SU-DHL-6 (cell line): Measurements from ENCODE around the gene PLSCR3.

ENCODE experiments used
- H2AFZ ChIP-seq: fragments of 200-600 bp; sonication (generic); 2 replicates; pipeline ENCODE4 v1.6.1; 2014; ENCODE audit warnings: low read depth, mild to moderate bottlenecking, moderate library complexity, mixed read lengths, antibody characterized with exemption, low read length; ENCODE audit not compliant: severe bottlenecking
- H3F3A ChIP-seq: fragments of 200-600 bp; shearing (Covaris generic); 2 replicates; pipeline ENCODE4 v1.6.0; 2016; ENCODE audit warnings: antibody characterized with exemption, mild to moderate bottlenecking; ENCODE audit not compliant: insufficient read depth
- H3K27ac ChIP-seq: fragments of 200-600 bp; sonication (generic); 2 replicates; pipeline ENCODE4 v1.5.1; 2016; ENCODE audit warnings: low read depth, mild to moderate bottlenecking, low read length, moderate library complexity, mixed read lengths
- H3K27me3 ChIP-seq: fragments of 200-600 bp; sonication (generic), shearing (Covaris generic); 2 replicates; pipeline ENCODE4 v1.6.0; 2014; ENCODE audit warnings: mild to moderate bottlenecking, low read length
- H3K36me3 ChIP-seq: fragments of 200-600 bp; sonication (generic); 2 replicates; pipeline ENCODE4 v1.6.1; 2014; ENCODE audit warnings: mild to moderate bottlenecking, low read length, mixed read lengths
- H3K4me2 ChIP-seq: fragments of 300-600, 200-600 bp; shearing (Covaris generic), sonication (generic); 2 replicates; pipeline ENCODE4 v1.6.0; 2014; ENCODE audit warnings: low read length, low read depth, mild to moderate bottlenecking; ENCODE audit not compliant: poor library complexity, severe bottlenecking
- H3K4me3 ChIP-seq: fragments of 200-600 bp; sonication (generic); 2 replicates; pipeline ENCODE4 v1.5.1; 2014; ENCODE audit warnings: antibody characterized with exemption, low read length, mild to moderate bottlenecking, mixed read lengths; ENCODE audit not compliant: insufficient read depth, poor library complexity, severe bottlenecking
- H3K79me2 ChIP-seq: fragments of 200-600 bp; sonication (generic); 2 replicates; pipeline ENCODE4 v1.6.1; 2014; ENCODE audit warnings: mild to moderate bottlenecking, low read length, moderate library complexity; ENCODE audit not compliant: insufficient read depth
- H3K9ac ChIP-seq: fragments of 200-600 bp; sonication (generic); 2 replicates; pipeline ENCODE4 v1.7.0; 2014; ENCODE audit warnings: mild to moderate bottlenecking, low read length
- H3K9me2 ChIP-seq: fragments of 200-600 bp; sonication (generic); replicated peaks from 2 replicates; pipeline ENCODE4 v1.6.1; 2014; ENCODE audit warnings: low read length; ENCODE audit not compliant: insufficient read depth
- H3K9me3 ChIP-seq: fragments of 200-600 bp; sonication (generic); 2 replicates; pipeline ENCODE4 v1.6.1; 2014; ENCODE audit warnings: low read length, mixed read lengths; ENCODE audit not compliant: insufficient read depth
- H4K20me1 ChIP-seq: fragments of 200-600 bp; sonication (generic); 2 replicates; pipeline ENCODE4 v1.6.1; 2014; ENCODE audit warnings: low read depth, mild to moderate bottlenecking, antibody characterized with exemption, low read length, moderate library complexity, mixed read lengths
- EZH2phosphoT487 ChIP-seq: fragments of 200-600 bp; sonication (generic), shearing (Covaris generic); conservative IDR thresholded peaks from 2 replicates; pipeline ENCODE4 v1.6.1; 2018; ENCODE audit warnings: mild to moderate bottlenecking, antibody characterized with exemption, low read length, moderate library complexity, mixed read lengths
- TF ChIP-seq, protein P1 (sequence below): fragments of 200-600 bp; sonication (generic); IDR thresholded peaks from one replicate; pipeline ENCODE4 v1.5.1; 2017; ENCODE audit warnings: antibody characterized with exemption, mild to moderate bottlenecking, low read length, moderate library complexity; ENCODE audit not compliant: insufficient read depth, poor library complexity, severe bottlenecking

PLSCR3 gene

DNA sequence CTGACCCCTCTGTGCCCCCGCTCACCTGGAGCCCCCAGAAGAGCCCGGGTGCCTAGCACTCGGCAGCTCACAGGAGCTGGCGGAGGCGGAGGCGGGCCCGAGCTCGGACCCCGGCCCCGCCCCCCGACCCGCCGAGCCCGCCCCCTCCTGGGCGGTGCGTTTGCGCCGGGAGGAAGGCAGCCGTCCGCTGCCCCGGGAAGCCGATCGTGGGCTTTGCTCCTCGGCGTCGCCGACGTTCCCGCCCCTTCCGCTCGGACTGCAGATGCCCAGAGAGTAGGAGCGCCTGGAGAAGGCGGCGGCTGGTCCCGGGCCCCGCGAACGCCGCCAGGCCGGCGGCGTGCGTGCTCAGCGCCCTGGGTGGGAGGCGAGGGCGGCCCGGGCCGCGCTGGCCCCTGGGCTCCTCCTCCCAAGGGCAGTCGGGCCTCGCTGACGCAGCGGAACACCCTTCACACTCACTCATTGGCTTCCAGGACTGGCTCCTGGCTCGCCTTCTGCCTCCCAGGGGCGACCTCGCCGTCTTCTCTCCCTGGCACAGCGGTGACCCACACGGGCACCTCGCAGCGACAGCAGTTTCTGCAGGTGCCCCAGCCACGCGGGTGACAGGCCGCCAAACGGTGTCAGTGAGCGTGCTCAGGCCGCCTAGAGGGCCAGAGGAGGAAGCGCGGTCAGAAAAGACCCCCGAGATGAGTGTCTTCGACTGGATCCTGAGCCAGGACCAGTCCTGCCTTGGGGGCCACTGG, at the start of gene PLSCR3:
TSS of gene PLSCR3 (minus strand) at position 74 of the 740 bp plus-strand sequence. CDS start 415 bp downstream, outside the sequence.
- Histone ChIP-seq H3K4me3 (peak within 1 kb of the TSS; percentile 71), H3F3A (0 out of 2 replicates have a peak, but pooled peaks cover 3% of the 10 kb centered on the region), H3K4me2 (peak within 1 kb of the TSS; percentile 82), H3K36me3 (no peaks in the 10 kb centered on the region), H3K9me3 (no peaks in the 10 kb centered on the region), H3K27me3 (no peaks in the 10 kb centered on the region), H3K27ac (peak within 1 kb of the TSS; percentile 40), H3K9ac (peak within 1 kb of the TSS; percentile 80), H2AFZ (peak within 1 kb of the TSS; percentile 94), H3K79me2 (no peaks in the 10 kb centered on the region), H4K20me1 (no peaks in the 10 kb centered on the region), H3K9me2 (no peaks in the 10 kb centered on the region)
- no peak for TF ChIP-seq EZH2phosphoT487
- TF ChIP-seq, protein P1, sequence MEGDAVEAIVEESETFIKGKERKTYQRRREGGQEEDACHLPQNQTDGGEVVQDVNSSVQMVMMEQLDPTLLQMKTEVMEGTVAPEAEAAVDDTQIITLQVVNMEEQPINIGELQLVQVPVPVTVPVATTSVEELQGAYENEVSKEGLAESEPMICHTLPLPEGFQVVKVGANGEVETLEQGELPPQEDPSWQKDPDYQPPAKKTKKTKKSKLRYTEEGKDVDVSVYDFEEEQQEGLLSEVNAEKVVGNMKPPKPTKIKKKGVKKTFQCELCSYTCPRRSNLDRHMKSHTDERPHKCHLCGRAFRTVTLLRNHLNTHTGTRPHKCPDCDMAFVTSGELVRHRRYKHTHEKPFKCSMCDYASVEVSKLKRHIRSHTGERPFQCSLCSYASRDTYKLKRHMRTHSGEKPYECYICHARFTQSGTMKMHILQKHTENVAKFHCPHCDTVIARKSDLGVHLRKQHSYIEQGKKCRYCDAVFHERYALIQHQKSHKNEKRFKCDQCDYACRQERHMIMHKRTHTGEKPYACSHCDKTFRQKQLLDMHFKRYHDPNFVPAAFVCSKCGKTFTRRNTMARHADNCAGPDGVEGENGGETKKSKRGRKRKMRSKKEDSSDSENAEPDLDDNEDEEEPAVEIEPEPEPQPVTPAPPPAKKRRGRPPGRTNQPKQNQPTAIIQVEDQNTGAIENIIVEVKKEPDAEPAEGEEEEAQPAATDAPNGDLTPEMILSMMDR = no peak

DNA sequence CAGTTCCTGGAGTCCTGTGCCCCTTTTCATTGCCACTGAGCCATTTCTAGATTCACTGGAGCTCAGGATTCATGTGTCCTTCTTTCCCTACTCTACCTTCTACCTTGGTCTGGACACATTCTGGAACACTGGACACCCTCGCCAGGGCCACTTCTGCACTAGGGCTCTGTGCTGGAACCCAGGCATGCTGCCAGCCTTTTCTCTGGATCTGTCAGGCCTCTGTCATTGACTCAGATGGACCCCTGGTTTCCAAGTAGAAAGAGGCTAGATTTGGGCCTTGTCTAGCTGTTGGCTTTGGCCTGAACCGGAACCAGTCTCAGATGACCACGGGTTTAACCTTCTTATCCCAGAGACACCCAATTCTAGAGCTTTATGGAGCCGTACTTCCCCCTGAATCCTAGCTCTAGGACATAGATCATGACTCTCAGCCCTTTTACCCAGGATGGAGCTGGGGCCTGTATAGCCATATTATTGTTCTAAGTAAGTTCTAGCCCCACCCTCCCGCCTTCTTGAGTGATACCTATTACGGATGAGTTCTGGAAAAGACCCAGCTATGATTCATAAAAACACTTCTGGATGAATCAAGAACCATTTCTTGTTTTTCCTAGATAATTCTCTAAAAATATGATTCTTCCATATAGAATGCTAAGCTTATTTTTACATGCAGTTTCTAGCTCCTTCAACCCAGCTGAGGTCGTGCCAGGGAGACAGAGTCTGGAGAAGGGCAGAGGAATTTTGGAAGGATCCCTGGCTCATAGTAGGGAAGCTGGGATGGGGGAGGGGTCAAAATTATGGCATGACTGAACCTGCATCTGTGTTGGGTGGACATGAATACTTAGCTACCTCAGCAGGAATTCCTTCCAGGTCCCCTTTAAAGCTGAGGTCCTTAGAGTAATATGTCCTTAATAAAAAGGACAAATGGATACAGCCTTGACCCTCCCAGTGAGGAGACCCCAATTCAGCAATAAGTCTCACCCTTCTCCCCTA, 49.5 kb upstream of the PLSCR3 start:
- no peak overlapping the region for H3K27ac ChIP-seq
- no peak overlapping the region for H3K4me3 ChIP-seq
- H3K9me3 ChIP-seq = no peaks in the 10 kb centered on the region
- H3K9ac ChIP-seq = no peak overlapping the region
- no peak overlapping the region for H3K4me2 ChIP-seq
- no peak for TF ChIP-seq EZH2phosphoT487
- TF ChIP-seq, protein P1 = no peak
- H3K27me3 ChIP-seq = no peaks in the 10 kb centered on the region
- H3F3A ChIP-seq = no peaks in the 10 kb centered on the region
- no peaks in the 10 kb centered on the region for H3K9me2 ChIP-seq
- no peaks in the 10 kb centered on the region for H3K79me2 ChIP-seq
- no peaks in the 10 kb centered on the region for H3K36me3 ChIP-seq
- H2AFZ ChIP-seq = no peak overlapping the region
- no peaks in the 10 kb centered on the region for H4K20me1 ChIP-seq

DNA sequence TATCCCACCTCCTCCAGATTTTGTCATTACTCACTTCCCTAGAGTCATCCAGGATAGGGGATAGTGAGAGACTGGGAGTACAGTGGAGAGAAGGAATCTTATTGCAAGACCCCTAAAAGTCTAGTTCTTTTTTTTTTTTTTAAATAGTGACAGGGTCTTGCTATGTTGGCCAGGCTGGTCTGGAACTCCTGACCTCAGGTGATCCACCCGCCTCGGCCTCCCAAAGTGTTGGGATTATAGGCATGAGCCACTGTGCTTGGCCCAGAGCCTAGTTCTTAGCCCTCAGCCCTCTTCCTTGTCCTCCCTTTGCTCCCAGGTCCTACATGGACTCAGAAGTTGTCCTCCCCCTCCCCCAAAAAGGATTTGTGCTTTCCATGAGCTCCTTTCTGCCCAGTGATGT, 47.8 kb upstream of the PLSCR3 start:
- no peaks in the 10 kb centered on the region for H3K79me2 ChIP-seq
- H3K9me3 ChIP-seq = no peaks in the 10 kb centered on the region
- H2AFZ ChIP-seq = no peak overlapping the region
- H3K4me2 ChIP-seq = no peak overlapping the region
- TF ChIP-seq, protein P1 = no peak
- TF ChIP-seq EZH2phosphoT487 = no peak
- no peaks in the 10 kb centered on the region for H3K36me3 ChIP-seq
- no peaks in the 10 kb centered on the region for H3K27me3 ChIP-seq
- no peak overlapping the region for H3K27ac ChIP-seq
- H3K9ac ChIP-seq = no peak overlapping the region
- no peaks in the 10 kb centered on the region for H4K20me1 ChIP-seq
- H3K9me2 ChIP-seq = no peaks in the 10 kb centered on the region
- no peak overlapping the region for H3K4me3 ChIP-seq
- H3F3A ChIP-seq = no peaks in the 10 kb centered on the region
